HL-60/S4 (cell line): ENCODE data around the gene SGF29.
"Not testable (repeated sequence)": the region's sequence is repeated elsewhere in the genome, so short reads cannot be mapped to it uniquely, and the experiment has no call there.

ENCODE experiments used
- in situ Hi-C: fragments of 300-500 bp; cut with MboI; formaldehyde crosslinking; loops from 2 replicates; pipeline ENCODE4 v1.14.3; 2022; ENCODE audit warnings: low sequenced_read_pairs

SGF29 gene

GRCh38 chr16:28609631-28610594, 56.2 kb downstream of the SGF29 start, which contains the start of gene SULT1A1:
Gene SULT1A1 (minus strand): TSS chr16:28610044. CDS start chr16:28608855, 1,189 bp downstream.
- in situ Hi-C loops = no loop called here

DNA sequence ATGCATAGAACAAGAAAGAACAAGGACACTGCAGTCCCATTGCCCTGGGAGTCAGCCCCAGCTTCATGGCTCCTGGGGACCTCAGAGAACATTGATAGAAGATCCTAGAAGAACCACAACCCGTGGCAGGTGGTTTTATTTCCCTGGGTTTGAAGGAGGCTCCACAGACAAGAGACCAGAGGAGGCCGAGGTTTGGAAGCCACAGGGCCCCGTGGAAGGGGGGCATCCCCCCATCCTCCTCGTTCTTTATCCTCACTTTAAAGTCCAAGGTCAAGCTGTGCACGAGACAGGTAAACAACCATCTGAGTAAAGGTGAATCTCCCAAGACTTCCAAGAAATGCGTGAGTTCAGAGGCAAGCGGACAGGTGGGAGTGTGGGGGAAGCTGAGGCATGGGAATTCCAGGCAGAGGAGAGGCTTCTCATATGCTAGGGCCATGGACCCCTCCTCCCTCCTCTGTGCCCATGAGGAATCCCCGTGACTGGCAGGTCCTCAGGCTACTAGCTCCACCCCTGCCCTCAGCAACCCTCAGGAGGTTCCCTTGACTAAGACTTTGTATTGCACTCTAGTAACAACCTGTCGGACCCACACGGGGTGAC, 57.0 kb downstream of the SGF29 start:
- in situ Hi-C loops = no loop called here

- in situ Hi-C loops = not testable (repeated sequence)
These were observed 58.9 kb downstream of the SGF29 start for GRCh38 chr16:28612359-28613280.

DNA sequence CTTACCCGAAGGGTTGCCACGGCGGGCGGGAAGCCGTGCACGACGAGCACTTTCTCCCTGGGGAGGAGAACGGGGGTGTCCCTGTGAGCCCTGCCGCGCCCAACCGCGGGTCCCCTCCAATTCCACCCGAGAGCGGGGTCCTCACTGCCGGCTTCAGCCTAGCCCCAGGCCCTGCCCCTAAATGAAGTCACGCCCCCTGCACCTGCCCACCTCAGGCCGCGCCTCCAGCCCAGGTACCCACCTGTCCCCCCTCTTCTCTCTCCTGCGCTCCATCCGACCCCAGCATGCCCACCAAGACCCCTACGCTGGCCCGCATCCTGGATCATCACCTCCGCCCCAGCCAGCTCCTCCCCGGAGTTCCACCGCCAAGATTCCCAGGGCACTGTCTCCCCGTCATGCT, 60.2 kb downstream of the SGF29 start:
- in situ Hi-C loops = not testable (repeated sequence)

- in situ Hi-C loops = not testable (repeated sequence)
These were observed 60.8 kb downstream of the SGF29 start for GRCh38 chr16:28614561-28614960.

GRCh38 chr16:28615486-28616223, 61.9 kb downstream of the SGF29 start:
- in situ Hi-C loops = not testable (repeated sequence)

- in situ Hi-C loops = not testable (repeated sequence)
These were observed 62.5 kb downstream of the SGF29 start for GRCh38 chr16:28616224-28616577.

DNA sequence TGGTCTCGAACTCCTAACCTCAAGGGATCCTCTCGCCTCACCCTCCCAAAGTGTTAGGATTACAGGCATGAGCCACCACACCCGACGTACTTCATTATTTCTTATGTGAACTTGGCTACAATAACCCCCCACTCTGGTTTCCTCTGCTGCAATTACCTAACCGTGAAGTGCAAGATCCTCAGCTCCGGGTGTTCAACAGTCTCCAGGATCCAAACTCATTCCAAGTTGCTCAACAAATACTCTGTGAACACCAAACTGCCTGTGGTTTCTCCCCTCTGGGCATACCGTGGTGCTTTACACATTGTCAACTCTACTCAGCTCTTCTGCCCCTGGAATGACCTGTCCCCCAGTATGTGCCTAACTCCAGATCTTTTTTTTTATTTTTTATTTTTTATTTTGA, 62.9 kb downstream of the SGF29 start:
- in situ Hi-C loops = no loop called here

DNA sequence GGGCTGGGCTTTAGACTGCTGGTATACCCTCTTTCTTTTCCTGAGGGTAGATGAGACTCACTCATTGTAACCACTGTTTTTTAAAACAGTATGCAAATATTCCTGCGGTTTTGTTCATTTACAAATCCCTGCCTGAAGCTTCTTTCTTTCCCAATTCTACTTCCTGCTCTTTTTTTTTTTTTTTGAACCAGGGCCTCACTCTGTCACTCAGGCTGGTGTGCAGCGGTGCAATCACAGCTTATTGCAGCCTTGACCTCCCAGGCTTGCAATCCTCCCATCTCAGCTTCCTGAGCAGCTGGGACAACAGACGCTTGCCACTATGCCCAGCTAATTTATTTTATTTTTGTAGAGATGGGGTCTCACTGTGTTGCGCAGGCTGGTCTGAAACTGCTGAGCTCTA, 64.2 kb downstream of the SGF29 start:
- in situ Hi-C loops = no loop called here

DNA sequence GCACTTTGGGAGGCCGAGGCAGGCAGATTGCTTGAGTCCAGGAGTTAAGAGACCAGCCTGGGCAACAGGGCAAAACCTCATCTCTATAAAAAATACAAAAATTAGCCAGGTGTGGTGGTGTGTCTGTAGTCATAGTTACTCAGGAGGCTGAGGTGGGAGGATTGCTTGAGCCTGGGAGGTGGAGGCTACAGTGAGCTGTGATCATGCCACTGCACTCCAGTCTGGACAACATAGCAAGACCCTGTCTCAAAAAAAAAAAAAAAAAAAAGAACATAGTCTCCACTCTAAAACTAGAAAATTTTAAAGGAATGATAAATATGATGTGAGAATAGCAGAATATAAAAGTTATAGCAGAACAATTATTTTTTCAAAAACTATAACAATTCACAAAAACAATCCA, 66.6 kb downstream of the SGF29 start:
- in situ Hi-C loops = not testable (repeated sequence)

- in situ Hi-C loops = no loop called here
These were observed 67.9 kb downstream of the SGF29 start for GRCh38 chr16:28621481-28622155.

- in situ Hi-C loops = not testable (repeated sequence)
These were observed 68.9 kb downstream of the SGF29 start for GRCh38 chr16:28622532-28623171.

DNA sequence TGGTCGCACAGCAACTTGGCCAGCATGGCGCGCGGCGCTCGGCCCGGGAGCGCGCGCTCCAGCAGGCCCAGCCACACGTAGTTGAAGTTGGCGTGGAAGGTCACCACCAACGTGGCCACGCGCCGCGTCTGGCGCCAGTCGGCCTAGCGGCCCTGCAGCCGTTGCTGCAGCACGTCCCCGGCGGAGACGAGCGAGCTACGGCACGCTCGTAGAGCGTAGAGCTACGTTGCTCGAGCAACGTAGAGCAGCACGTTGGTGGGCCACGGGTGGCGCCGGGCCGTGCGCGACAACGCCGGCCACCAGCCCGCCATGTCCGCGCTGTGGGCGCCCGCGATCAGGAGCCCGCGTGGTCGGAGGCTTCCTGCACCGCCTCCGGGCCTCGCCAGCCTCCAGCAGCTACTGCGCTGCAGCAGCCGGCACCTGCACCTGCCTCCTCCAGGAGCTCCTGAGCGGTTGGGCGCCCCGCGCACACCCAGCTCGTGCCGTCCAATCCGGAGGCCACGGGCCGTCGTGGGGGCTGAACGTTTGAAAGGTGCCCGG, 69.5 kb downstream of the SGF29 start:
- in situ Hi-C loops = no loop called here

DNA sequence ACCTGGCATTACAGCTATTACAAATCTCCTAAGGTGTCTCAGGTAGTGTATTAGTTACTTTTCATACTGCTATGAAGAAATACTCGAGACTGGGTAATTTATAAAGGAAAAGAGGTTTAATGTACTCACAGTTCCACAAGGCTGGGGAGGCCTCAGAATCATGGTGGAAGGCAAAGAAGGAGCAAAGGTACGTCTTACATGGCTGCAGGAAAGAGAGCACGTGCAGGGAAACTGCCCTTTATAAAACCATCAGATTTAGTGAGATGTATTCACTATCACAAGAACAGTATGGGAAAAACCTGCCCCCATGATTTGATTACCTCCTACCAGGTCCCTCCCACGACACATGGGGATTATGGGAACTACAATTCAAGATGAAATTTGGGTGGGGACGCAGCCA, 77.2 kb downstream of the SGF29 start:
- in situ Hi-C loops = not testable (repeated sequence)

GRCh38 chr16:28636093-28636823, 82.5 kb downstream of the SGF29 start:
- in situ Hi-C loops = not testable (repeated sequence)

DNA sequence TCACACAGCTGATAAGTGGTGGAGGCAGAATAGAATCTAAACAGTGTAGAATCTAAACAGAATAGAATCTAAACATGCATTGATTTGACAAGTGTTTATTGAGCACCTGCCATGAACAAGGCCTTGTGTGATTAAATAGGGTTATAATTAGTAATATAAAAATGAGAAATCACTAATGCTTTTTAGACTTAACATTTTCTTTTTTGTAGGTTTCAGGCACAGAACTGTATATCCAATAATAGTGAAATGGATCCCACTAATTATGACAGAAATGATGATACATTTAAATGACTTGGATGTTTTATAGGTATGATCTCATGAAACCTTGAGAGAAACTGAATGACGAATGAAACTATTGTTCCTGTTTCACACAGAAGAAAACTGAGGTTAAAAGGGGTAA, 84.0 kb downstream of the SGF29 start, which contains the start of gene NPIPB8:
NPIPB8 (plus strand) TSS at position 301 of the 400 bp plus-strand sequence. CDS start 296 bp downstream, outside the sequence.
- in situ Hi-C loops = not testable (repeated sequence)

DNA sequence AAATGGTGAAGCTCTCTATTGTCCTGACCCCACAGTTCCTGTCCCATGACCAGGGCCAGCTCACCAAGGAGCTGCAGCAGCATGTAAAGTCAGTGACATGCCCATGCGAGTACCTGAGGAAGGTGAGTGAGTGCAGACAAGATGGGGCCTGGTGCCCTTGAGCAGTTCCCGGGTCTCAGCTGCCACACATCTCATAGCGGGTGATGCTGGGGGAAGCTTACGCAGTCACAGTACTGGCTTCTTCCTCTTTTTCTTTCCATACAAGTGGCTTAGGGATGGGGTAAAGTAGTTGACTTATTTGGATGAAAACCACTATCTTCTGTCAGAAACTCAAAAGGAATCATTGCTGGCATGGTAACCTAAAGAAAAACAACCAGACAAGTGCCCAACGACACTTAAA, 84.6 kb downstream of the SGF29 start:
- in situ Hi-C loops = not testable (repeated sequence)

GRCh38 chr16:28639959-28640358, 86.2 kb downstream of the SGF29 start:
- in situ Hi-C loops = not testable (repeated sequence)
